Measurements from ENCODE around the gene UQCRC2.
"Not testable (repeated sequence)": the region's sequence is repeated elsewhere in the genome, so short reads cannot be mapped to it uniquely, and the experiment has no call there.

UQCRC2 gene

DNA sequence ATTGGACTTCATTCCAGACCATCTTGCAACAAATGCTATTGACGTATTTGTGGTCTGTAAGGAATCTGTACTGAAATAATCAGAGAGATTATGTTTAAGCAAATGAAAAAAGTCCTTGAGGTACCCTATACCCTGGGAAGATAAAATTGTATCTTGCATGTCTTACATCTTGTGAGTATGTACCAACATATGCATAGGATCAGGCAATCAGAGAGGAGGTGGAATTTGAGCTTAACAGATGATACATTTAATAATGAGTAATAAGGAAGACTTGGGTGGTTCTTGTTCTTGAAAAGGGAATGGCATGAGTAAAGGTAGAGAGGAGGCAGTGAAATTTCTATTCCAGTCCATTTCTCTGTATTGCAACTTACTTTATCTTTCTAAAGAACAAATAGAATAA, 65.4 kb downstream of the UQCRC2 start:
- H4K20me1 ChIP-seq (ENCODE audit: insufficient read depth, low read length) = peaks cover 69% of the 10 kb centered on the region
- no peak overlapping the region for H3K4me3 ChIP-seq (ENCODE audit: low read length)
- no peak overlapping the region for H3K9ac ChIP-seq (ENCODE audit: low read length)
- no peak overlapping the region for H3K27ac ChIP-seq (ENCODE audit: low read length)
- peaks cover 24% of the 10 kb centered on the region for H3K4me1 ChIP-seq (ENCODE audit: low read length)
- no peak overlapping the region for H3K4me2 ChIP-seq (ENCODE audit: low read length)
- H3K9me3 ChIP-seq (ENCODE audit: insufficient read depth, low read length) = no peaks in the 10 kb centered on the region
- H3K27me3 ChIP-seq (ENCODE audit: low read depth, low read length) = peaks cover 14% of the 10 kb centered on the region
- no peaks in the 10 kb centered on the region for H3K36me3 ChIP-seq (replicated peaks; ENCODE audit: low read depth, low read length)
- no peak for TF ChIP-seq EZH2phosphoT487 (IDR thresholded peaks at IDR 0.05; ENCODE audit: low read depth)
- TF ChIP-seq CTCF (IDR thresholded peaks at IDR 0.05; ENCODE audit: low read depth, low read length) = no peak
- H2AFZ ChIP-seq (ENCODE audit: low read depth, low read length) = no peak overlapping the region
- peaks cover 89% of the 10 kb centered on the region for H3K79me2 ChIP-seq (ENCODE audit: low read length)

DNA sequence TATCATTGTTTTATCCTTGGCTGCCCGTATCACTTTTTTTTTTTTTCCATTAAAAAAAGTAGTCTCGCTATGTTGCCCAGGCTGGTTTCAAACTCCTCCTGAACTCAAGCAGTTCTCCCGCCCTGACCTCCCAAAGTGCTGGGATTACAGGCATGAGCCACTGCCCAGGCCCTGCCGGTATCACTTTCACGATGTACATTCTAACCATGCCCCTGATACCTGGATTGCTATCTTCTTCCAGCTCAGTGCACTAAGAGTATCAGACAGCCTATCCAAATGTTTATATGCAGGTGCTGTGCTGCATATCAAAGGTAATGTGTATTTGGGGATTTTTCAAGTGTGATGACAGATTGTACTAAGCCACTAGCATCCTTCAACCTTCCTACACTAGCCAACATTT, 69.0 kb downstream of the UQCRC2 start:
- Histone ChIP-seq H3K4me2 (ENCODE audit: low read length) (no peak overlapping the region), H4K20me1 (ENCODE audit: insufficient read depth, low read length) (peaks cover 36% of the 10 kb centered on the region; the same call in 1 of the 2 replicates)

DNA sequence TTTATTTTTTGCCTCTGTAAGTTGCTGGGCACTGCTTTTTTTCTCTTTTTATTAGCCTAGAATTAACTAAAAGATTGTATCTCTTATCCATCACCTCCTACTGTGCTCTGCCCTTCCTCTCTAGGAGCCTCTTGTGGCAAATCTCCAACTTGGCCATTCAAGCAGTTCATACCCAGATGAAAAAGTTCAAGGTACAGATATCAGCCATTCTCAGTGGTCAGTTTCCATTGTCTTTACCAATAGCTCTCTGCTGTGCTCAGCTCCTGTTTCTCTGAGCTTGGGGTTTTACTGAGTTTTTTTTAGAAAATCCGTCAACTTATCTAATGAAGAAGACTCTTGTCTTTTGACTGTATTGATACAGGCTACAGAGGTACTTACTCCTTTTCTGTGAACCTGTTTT, 70.3 kb downstream of the UQCRC2 start:
- Histone ChIP-seq H3K79me2 (ENCODE audit: low read length) (peaks cover 75% of the 10 kb centered on the region), H2AFZ (ENCODE audit: low read depth, low read length) (no peak overlapping the region), H3K27me3 (ENCODE audit: low read depth, low read length) (no peaks in the 10 kb centered on the region), H3K36me3 (replicated peaks; ENCODE audit: low read depth, low read length) (no peaks in the 10 kb centered on the region), H3K4me2 (ENCODE audit: low read length) (no peak overlapping the region), H3K9ac (ENCODE audit: low read length) (no peak overlapping the region), H3K27ac (ENCODE audit: low read length) (no peak overlapping the region), H3K4me1 (ENCODE audit: low read length) (peaks cover 27% of the 10 kb centered on the region), H3K4me3 (ENCODE audit: low read length) (no peak overlapping the region), H4K20me1 (ENCODE audit: insufficient read depth, low read length) (peaks cover 24% of the 10 kb centered on the region; the same call in 1 of the 2 replicates), H3K9me3 (ENCODE audit: insufficient read depth, low read length) (no peaks in the 10 kb centered on the region)
- TF ChIP-seq EZH2phosphoT487 (IDR thresholded peaks at IDR 0.05; ENCODE audit: low read depth) = no peak
- no peak for TF ChIP-seq CTCF (IDR thresholded peaks at IDR 0.05; ENCODE audit: low read depth, low read length)

More for the DNA sequence above, 69.0 kb downstream of the UQCRC2 start:
- no peak overlapping the region for H2AFZ ChIP-seq (ENCODE audit: low read depth, low read length)
- peaks cover 79% of the 10 kb centered on the region for H3K79me2 ChIP-seq (ENCODE audit: low read length)
- TF ChIP-seq CTCF (IDR thresholded peaks at IDR 0.05; ENCODE audit: low read depth, low read length) = no peak
- TF ChIP-seq EZH2phosphoT487 (IDR thresholded peaks at IDR 0.05; ENCODE audit: low read depth) = no peak
- H3K9ac ChIP-seq (ENCODE audit: low read length) = no peak overlapping the region
- no peak overlapping the region for H3K4me3 ChIP-seq (ENCODE audit: low read length)
- H3K27ac ChIP-seq (ENCODE audit: low read length) = no peak overlapping the region
- no peaks in the 10 kb centered on the region for H3K9me3 ChIP-seq (ENCODE audit: insufficient read depth, low read length)
- peaks cover 17% of the 10 kb centered on the region for H3K4me1 ChIP-seq (ENCODE audit: low read length)
- H3K27me3 ChIP-seq (ENCODE audit: low read depth, low read length) = no peaks in the 10 kb centered on the region
- no peaks in the 10 kb centered on the region for H3K36me3 ChIP-seq (replicated peaks; ENCODE audit: low read depth, low read length)

DNA sequence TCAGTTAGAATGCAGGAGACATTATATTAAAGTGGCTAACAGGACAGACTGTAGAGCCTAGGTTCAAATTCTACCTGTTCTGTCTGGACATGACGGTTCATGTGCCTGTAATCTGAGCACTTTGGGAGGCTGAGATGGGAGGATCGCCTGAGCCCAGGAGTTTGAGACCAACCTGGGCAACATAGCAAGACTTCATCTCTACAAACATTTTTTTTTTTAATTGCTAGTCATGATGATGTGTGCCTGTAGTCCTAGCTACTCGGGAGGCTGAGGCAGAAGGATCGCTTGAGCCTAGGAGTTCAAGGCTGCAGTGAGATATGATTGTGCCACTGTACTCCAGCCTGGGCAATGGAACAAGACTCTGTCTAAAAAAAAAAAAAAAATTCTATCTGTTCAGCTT, 71.6 kb downstream of the UQCRC2 start:
- H3K27ac ChIP-seq (ENCODE audit: low read length); H3K36me3 ChIP-seq (replicated peaks; ENCODE audit: low read depth, low read length); H2AFZ ChIP-seq (ENCODE audit: low read depth, low read length); H3K4me3 ChIP-seq (ENCODE audit: low read length); H3K27me3 ChIP-seq (ENCODE audit: low read depth, low read length); H3K9ac ChIP-seq (ENCODE audit: low read length); H3K9me3 ChIP-seq (ENCODE audit: insufficient read depth, low read length); H3K4me2 ChIP-seq (ENCODE audit: low read length): not testable (repeated sequence)
- Histone ChIP-seq H4K20me1 (ENCODE audit: insufficient read depth, low read length) (peaks cover 20% of the 10 kb centered on the region; the same call in 1 of the 2 replicates), H3K79me2 (ENCODE audit: low read length) (peaks cover 69% of the 10 kb centered on the region), H3K4me1 (ENCODE audit: low read length) (peaks cover 27% of the 10 kb centered on the region)

Measured in OCI-LY3 (cell line).